WTC11 (cell line): ENCODE measurements around the gene SEC22C. TPM values are rescaled to one million over a fixed set of nuclear protein-coding genes. Genes with fewer than 3 reads are reported as not detected.

Experiments
- ATAC-seq: fragments of 200-7000 bp; cut with Tn5 transposase; 2 replicates; pipeline ENCODE4 v1.10.0; 2021; ENCODE audit warnings: mild to moderate bottlenecking, moderate library complexity
- CTCF ChIA-PET: fragments of 300-600 bp; sonication (Branson Sonifier 250); formaldehyde crosslinking; loops from one replicate; lab custom pipeline; 2021; ENCODE audit warnings: antibody characterized with exemption; lab: Charles Lee
- POLR2A ChIA-PET: fragments of 350-600 bp; sonication (Branson Sonifier 250); formaldehyde crosslinking; loops from one replicate; lab custom pipeline; 2021; ENCODE audit warnings: antibody characterized with exemption; lab: Charles Lee
- DNase-seq: peaks from one replicate; pipeline ENCODE4 v3.0.0; 2021; ENCODE audit warnings: low spot score
- H3K27ac Mint-ChIP-seq: 2 replicates; pipeline ENCODE4 v1.8.0; 2021; ENCODE audit warnings: mixed read lengths
- H3K27me3 Mint-ChIP-seq: 2 replicates; pipeline ENCODE4 v1.8.0; 2021; ENCODE audit warnings: low read depth, mild to moderate bottlenecking, moderate library complexity, mixed read lengths
- H3K36me3 Mint-ChIP-seq: 2 replicates; pipeline ENCODE4 v1.8.0; 2021; ENCODE audit warnings: mixed read lengths
- H3K4me1 Mint-ChIP-seq: 2 replicates; pipeline ENCODE4 v1.8.0; 2022; ENCODE audit warnings: mixed read lengths
- H3K4me3 Mint-ChIP-seq: 2 replicates; pipeline ENCODE4 v1.8.0; 2021; ENCODE audit warnings: mild to moderate bottlenecking, moderate library complexity, mixed read lengths
- H3K9me3 Mint-ChIP-seq: 2 replicates; pipeline ENCODE4 v1.8.0; 2021; ENCODE audit warnings: mixed read lengths
- FOXP1 ChIP-seq: sonication (generic); formaldehyde crosslinking; IDR thresholded peaks from 2 replicates; pipeline ENCODE4 v1.8.0; 2022; ENCODE audit warnings: missing genetic modification reagents, mild to moderate bottlenecking, moderate library complexity, borderline replicate concordance
- GRHL2 ChIP-seq: fragments of 250-450 bp; sonication (Bioruptor Pico); IDR thresholded peaks from 2 replicates; pipeline ENCODE4 v1.8.0; 2022; ENCODE audit warnings: mild to moderate bottlenecking, moderate library complexity; ENCODE audit not compliant: insufficient replicate concordance, severe bottlenecking
- GTF2I ChIP-seq: fragments of 250-450 bp; sonication (Bioruptor Pico); conservative IDR thresholded peaks from 2 replicates; pipeline ENCODE4 v1.4.0; 2021; ENCODE audit warnings: mild to moderate bottlenecking
- HMGA2 ChIP-seq: fragments of 250-450 bp; sonication (Bioruptor Pico); IDR thresholded peaks from 2 replicates; pipeline ENCODE4 v1.4.0; 2021; ENCODE audit warnings: mild to moderate bottlenecking, moderate library complexity
- NR2C2 ChIP-seq: sonication (generic); formaldehyde crosslinking; IDR thresholded peaks from 2 replicates; pipeline ENCODE4 v1.8.0; 2022; ENCODE audit warnings: mild to moderate bottlenecking, missing genetic modification reagents
- RELA ChIP-seq: sonication (generic); formaldehyde crosslinking; IDR thresholded peaks from 2 replicates; pipeline ENCODE4 v1.8.1; 2022; ENCODE audit warnings: missing genetic modification reagents, mild to moderate bottlenecking, borderline replicate concordance
- SMAD3 ChIP-seq: sonication (generic); formaldehyde crosslinking; IDR thresholded peaks from 2 replicates; pipeline ENCODE4 v1.8.0; 2022; ENCODE audit warnings: missing genetic modification reagents, mild to moderate bottlenecking, borderline replicate concordance
- SP1 ChIP-seq: sonication (generic); formaldehyde crosslinking; conservative IDR thresholded peaks from 2 replicates; pipeline ENCODE4 v1.8.1; 2022; ENCODE audit warnings: missing genetic modification reagents
- TP53 ChIP-seq: sonication (generic); formaldehyde crosslinking; IDR thresholded peaks from 2 replicates; pipeline ENCODE4 v1.8.1; 2023; ENCODE audit warnings: mild to moderate bottlenecking, missing genetic modification reagents
- ZNF263 ChIP-seq: sonication (generic); formaldehyde crosslinking; IDR thresholded peaks from 2 replicates; pipeline ENCODE4 v1.8.1; 2022; ENCODE audit warnings: low read depth, mild to moderate bottlenecking, moderate library complexity, missing genetic modification reagents
- ZNF396 ChIP-seq: fragments of 250-450 bp; sonication (Bioruptor Pico); IDR thresholded peaks from 2 replicates; pipeline ENCODE4 v1.8.0; 2021; ENCODE audit warnings: mild to moderate bottlenecking, moderate library complexity, borderline replicate concordance
- total RNA-seq: library from RNA; stranded (reverse); gene quantifications from 3 replicates; pipeline ENCODE4 v1.2.3, GENCODE V29; 2021
- TF ChIP-seq, protein P1 (sequence below): sonication (generic); formaldehyde crosslinking; IDR thresholded peaks from 2 replicates; pipeline ENCODE4 v1.8.0; 2022; ENCODE audit warnings: mild to moderate bottlenecking, missing genetic modification reagents
- TF ChIP-seq, protein P2 (sequence below): fragments of 250-450 bp; sonication (Bioruptor Pico); IDR thresholded peaks from 2 replicates; pipeline ENCODE4 v1.8.0; 2021; ENCODE audit warnings: mild to moderate bottlenecking
- TF ChIP-seq, protein P3 (sequence below): sonication (generic); formaldehyde crosslinking; IDR thresholded peaks from 2 replicates; pipeline ENCODE4 v1.8.1; 2023; ENCODE audit warnings: mild to moderate bottlenecking, missing genetic modification reagents, moderate library complexity
- TF ChIP-seq, protein P4 (sequence below): fragments of 250-450 bp; sonication (Bioruptor Pico); IDR thresholded peaks from 2 replicates; pipeline ENCODE4 v1.9.0; 2021; ENCODE audit warnings: mild to moderate bottlenecking
- TF ChIP-seq, protein P5 (sequence below): fragments of 250-450 bp; sonication (Bioruptor Pico); IDR thresholded peaks from 2 replicates; pipeline ENCODE4 v2.1.2; 2022; ENCODE audit warnings: mild to moderate bottlenecking, moderate library complexity
- TF ChIP-seq, protein P6 (sequence below): sonication (generic); formaldehyde crosslinking; IDR thresholded peaks from 2 replicates; pipeline ENCODE4 v1.8.1; 2022; ENCODE audit warnings: missing genetic modification reagents, borderline replicate concordance
- TF ChIP-seq, protein P7 (sequence below): sonication (generic); formaldehyde crosslinking; IDR thresholded peaks from 2 replicates; pipeline ENCODE4 v1.8.1; 2022; ENCODE audit warnings: mild to moderate bottlenecking, missing genetic modification reagents, moderate library complexity, borderline replicate concordance
- TF ChIP-seq, protein P8 (sequence below): fragments of 250-450 bp; sonication (Bioruptor Pico); IDR thresholded peaks from 2 replicates; pipeline ENCODE4 v1.9.0; 2021; ENCODE audit warnings: mild to moderate bottlenecking, borderline replicate concordance
- TF ChIP-seq, protein P9 (sequence below): sonication (generic); formaldehyde crosslinking; IDR thresholded peaks from 2 replicates; pipeline ENCODE4 v1.8.0; 2022; ENCODE audit warnings: mild to moderate bottlenecking, missing genetic modification reagents

The SEC22C gene
- total RNA-seq, 1 experiment from 2014 or later: 37.0 TPM

DNA sequence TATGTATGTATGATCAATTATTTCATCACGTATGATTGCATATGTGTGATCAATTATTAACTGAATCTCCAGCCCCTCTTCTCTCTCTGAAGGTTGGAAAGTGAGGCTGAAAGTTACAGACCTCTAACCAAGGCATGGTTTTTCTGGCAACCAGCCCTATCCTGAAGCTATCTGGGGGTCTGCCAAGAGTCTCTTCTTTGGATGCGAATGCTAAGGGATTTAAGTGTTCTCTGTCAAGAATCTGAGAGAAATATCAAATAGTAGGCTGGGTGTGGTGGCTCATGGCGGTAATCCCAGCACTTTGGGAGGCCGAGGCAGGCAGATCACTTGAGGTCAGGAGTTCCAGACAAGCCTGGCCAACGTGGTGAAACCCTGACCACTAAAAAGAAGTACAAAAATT, 26.8 kb upstream of the SEC22C start:
- ChIA-PET CTCF (interaction anchor here (1.4 kb wide), 1 partner anchor 9 kb away, joined by 3 read pairs; no protein-coding TSS in a partner anchor), POLR2A (no interaction called here)
- TF ChIP-seq TP53 (no peak), ZNF396 (CRISPR knock-in tag) (no peak), SP1 (CRISPR knock-in tag) (no peak), ZNF263 (CRISPR knock-in tag) (no peak), RELA (CRISPR knock-in tag) (no peak), HMGA2 (CRISPR knock-in tag) (no peak), NR2C2 (CRISPR knock-in tag) (no peak), GTF2I (no peak)
- TF ChIP-seq, protein P1, sequence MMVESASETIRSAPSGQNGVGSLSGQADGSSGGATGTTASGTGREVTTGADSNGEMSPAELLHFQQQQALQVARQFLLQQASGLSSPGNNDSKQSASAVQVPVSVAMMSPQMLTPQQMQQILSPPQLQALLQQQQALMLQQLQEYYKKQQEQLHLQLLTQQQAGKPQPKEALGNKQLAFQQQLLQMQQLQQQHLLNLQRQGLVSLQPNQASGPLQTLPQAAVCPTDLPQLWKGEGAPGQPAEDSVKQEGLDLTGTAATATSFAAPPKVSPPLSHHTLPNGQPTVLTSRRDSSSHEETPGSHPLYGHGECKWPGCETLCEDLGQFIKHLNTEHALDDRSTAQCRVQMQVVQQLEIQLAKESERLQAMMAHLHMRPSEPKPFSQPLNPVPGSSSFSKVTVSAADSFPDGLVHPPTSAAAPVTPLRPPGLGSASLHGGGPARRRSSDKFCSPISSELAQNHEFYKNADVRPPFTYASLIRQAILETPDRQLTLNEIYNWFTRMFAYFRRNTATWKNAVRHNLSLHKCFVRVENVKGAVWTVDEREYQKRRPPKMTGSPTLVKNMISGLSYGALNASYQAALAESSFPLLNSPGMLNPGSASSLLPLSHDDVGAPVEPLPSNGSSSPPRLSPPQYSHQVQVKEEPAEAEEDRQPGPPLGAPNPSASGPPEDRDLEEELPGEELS (CRISPR knock-in tag): no peak
- TF ChIP-seq, protein P2, sequence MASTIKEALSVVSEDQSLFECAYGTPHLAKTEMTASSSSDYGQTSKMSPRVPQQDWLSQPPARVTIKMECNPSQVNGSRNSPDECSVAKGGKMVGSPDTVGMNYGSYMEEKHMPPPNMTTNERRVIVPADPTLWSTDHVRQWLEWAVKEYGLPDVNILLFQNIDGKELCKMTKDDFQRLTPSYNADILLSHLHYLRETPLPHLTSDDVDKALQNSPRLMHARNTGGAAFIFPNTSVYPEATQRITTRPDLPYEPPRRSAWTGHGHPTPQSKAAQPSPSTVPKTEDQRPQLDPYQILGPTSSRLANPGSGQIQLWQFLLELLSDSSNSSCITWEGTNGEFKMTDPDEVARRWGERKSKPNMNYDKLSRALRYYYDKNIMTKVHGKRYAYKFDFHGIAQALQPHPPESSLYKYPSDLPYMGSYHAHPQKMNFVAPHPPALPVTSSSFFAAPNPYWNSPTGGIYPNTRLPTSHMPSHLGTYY: no peak
- TF ChIP-seq, protein P3, sequence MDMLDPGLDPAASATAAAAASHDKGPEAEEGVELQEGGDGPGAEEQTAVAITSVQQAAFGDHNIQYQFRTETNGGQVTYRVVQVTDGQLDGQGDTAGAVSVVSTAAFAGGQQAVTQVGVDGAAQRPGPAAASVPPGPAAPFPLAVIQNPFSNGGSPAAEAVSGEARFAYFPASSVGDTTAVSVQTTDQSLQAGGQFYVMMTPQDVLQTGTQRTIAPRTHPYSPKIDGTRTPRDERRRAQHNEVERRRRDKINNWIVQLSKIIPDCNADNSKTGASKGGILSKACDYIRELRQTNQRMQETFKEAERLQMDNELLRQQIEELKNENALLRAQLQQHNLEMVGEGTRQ (CRISPR knock-in tag): no peak
- TF ChIP-seq, protein P4, sequence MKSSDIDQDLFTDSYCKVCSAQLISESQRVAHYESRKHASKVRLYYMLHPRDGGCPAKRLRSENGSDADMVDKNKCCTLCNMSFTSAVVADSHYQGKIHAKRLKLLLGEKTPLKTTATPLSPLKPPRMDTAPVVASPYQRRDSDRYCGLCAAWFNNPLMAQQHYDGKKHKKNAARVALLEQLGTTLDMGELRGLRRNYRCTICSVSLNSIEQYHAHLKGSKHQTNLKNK (CRISPR knock-in tag): no peak
- TF ChIP-seq, protein P5, sequence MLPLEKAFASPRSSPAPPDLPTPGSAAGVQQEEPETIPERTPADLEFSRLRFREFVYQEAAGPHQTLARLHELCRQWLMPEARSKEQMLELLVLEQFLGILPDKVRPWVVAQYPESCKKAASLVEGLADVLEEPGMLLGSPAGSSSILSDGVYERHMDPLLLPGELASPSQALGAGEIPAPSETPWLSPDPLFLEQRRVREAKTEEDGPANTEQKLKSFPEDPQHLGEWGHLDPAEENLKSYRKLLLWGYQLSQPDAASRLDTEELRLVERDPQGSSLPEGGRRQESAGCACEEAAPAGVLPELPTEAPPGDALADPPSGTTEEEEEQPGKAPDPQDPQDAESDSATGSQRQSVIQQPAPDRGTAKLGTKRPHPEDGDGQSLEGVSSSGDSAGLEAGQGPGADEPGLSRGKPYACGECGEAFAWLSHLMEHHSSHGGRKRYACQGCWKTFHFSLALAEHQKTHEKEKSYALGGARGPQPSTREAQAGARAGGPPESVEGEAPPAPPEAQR (CRISPR knock-in tag): no peak
- TF ChIP-seq, protein P6, sequence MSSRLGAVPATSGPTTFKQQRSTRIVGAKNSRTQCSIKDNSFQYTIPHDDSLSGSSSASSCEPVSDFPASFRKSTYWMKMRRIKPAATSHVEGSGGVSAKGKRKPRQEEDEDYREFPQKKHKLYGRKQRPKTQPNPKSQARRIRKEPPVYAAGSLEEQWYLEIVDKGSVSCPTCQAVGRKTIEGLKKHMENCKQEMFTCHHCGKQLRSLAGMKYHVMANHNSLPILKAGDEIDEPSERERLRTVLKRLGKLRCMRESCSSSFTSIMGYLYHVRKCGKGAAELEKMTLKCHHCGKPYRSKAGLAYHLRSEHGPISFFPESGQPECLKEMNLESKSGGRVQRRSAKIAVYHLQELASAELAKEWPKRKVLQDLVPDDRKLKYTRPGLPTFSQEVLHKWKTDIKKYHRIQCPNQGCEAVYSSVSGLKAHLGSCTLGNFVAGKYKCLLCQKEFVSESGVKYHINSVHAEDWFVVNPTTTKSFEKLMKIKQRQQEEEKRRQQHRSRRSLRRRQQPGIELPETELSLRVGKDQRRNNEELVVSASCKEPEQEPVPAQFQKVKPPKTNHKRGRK (CRISPR knock-in tag): no peak
- Mint-ChIP-seq H3K9me3 (no peaks in the 10 kb centered on the region), H3K27me3 (no peaks in the 10 kb centered on the region), H3K4me1 (peaks cover 32% of the 10 kb centered on the region), H3K27ac (no peak overlapping the region; the same call in 1 of the 2 replicates), H3K4me3 (no peak overlapping the region), H3K36me3 (peaks cover 20% of the 10 kb centered on the region)
- ATAC-seq (no peak), DNase-seq (no peak)

DNA sequence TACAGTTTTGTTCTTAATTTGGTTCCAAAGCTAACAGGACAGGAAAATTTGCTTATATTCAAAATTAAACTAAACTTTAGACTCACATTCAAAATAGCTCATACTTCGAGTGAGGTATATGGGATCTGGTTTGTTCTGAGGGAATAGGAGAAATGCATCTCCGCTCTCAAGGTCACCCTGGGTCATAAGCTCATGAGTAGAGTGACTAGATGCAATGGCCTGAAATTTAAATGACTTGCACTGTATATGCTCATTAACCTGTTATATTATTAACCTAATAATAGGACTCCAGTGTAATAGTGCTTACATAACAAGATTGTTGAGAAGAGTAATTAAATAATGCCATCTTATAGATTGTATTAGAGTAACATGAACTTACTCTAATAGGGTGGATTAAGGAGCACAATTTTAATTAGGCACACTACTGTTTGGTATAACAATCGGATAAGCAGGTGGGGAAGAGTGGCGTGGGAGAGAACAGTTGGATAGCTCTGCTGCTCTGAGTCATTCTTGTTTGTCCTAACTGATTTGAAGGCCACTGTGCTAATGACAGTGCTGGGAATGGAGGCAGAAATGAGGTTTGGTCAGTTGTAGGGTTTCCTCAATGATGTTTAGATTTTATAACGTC, 23.9 kb upstream of the SEC22C start:
- Mint-ChIP-seq H3K4me3 (no peak overlapping the region), H3K27me3 (no peaks in the 10 kb centered on the region), H3K9me3 (no peaks in the 10 kb centered on the region), H3K4me1 (peaks cover 41% of the 10 kb centered on the region), H3K36me3 (peaks cover 28% of the 10 kb centered on the region), H3K27ac (peak overlapping the region; percentile 75)
- ChIA-PET POLR2A (no interaction called here), CTCF (interaction anchor here (1.3 kb wide), 1 partner anchor 24 kb away, joined by 3 read pairs; the partner anchor contains the start of gene SEC22C)
- DNase-seq (no peak), ATAC-seq (no peak)
- TF ChIP-seq, protein P7, sequence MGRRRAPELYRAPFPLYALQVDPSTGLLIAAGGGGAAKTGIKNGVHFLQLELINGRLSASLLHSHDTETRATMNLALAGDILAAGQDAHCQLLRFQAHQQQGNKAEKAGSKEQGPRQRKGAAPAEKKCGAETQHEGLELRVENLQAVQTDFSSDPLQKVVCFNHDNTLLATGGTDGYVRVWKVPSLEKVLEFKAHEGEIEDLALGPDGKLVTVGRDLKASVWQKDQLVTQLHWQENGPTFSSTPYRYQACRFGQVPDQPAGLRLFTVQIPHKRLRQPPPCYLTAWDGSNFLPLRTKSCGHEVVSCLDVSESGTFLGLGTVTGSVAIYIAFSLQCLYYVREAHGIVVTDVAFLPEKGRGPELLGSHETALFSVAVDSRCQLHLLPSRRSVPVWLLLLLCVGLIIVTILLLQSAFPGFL (CRISPR knock-in tag): no peak
- TF ChIP-seq, protein P8, sequence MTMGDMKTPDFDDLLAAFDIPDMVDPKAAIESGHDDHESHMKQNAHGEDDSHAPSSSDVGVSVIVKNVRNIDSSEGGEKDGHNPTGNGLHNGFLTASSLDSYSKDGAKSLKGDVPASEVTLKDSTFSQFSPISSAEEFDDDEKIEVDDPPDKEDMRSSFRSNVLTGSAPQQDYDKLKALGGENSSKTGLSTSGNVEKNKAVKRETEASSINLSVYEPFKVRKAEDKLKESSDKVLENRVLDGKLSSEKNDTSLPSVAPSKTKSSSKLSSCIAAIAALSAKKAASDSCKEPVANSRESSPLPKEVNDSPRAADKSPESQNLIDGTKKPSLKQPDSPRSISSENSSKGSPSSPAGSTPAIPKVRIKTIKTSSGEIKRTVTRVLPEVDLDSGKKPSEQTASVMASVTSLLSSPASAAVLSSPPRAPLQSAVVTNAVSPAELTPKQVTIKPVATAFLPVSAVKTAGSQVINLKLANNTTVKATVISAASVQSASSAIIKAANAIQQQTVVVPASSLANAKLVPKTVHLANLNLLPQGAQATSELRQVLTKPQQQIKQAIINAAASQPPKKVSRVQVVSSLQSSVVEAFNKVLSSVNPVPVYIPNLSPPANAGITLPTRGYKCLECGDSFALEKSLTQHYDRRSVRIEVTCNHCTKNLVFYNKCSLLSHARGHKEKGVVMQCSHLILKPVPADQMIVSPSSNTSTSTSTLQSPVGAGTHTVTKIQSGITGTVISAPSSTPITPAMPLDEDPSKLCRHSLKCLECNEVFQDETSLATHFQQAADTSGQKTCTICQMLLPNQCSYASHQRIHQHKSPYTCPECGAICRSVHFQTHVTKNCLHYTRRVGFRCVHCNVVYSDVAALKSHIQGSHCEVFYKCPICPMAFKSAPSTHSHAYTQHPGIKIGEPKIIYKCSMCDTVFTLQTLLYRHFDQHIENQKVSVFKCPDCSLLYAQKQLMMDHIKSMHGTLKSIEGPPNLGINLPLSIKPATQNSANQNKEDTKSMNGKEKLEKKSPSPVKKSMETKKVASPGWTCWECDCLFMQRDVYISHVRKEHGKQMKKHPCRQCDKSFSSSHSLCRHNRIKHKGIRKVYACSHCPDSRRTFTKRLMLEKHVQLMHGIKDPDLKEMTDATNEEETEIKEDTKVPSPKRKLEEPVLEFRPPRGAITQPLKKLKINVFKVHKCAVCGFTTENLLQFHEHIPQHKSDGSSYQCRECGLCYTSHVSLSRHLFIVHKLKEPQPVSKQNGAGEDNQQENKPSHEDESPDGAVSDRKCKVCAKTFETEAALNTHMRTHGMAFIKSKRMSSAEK (CRISPR knock-in tag): no peak
- TF ChIP-seq GRHL2 (no peak), SMAD3 (CRISPR knock-in tag) (no peak), FOXP1 (CRISPR knock-in tag) (no peak)
- TF ChIP-seq, protein P9, sequence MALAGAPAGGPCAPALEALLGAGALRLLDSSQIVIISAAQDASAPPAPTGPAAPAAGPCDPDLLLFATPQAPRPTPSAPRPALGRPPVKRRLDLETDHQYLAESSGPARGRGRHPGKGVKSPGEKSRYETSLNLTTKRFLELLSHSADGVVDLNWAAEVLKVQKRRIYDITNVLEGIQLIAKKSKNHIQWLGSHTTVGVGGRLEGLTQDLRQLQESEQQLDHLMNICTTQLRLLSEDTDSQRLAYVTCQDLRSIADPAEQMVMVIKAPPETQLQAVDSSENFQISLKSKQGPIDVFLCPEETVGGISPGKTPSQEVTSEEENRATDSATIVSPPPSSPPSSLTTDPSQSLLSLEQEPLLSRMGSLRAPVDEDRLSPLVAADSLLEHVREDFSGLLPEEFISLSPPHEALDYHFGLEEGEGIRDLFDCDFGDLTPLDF: no peak
